ENCODE measurements around the gene FBLN5.
A peak's percentile ranks its signal among the peaks of the same experiment; 100 is the strongest.

The FBLN5 gene

DNA sequence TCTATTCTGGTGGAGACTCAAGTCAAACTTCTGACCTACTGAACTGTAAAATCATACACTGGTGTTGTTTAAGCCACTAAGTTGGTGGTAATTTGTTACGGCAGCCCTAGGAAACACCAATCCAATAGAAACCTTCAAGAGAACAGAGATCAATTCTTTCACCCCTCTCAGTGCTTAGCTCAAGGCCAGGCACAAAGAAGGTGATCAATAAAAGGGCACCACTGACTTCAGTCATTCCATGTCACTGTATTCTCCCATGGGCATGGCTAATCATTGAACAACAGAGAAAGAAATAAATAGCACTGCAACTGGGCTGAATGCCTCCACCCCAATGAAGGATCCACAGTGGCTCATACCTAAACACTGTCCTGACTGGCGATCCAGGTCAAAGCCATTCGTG, 7.3 kb downstream of the FBLN5 start:
- no peak overlapping the region for H4K8ac ChIP-seq (ENCODE audit: low read depth, low read length)
- no peak overlapping the region for H2BK12ac ChIP-seq (ENCODE audit: low read length)
- no peak overlapping the region for H3K4me2 ChIP-seq (ENCODE audit: insufficient read depth, low read length, poor library complexity, severe bottlenecking)
- no peak overlapping the region for H3K14ac ChIP-seq (ENCODE audit: low read length)
- no peak overlapping the region for H2BK120ac ChIP-seq (ENCODE audit: low read depth, low read length)
- WGBS, 2 donors (ENCODE audit: extremely low coverage in 2 of 2, insufficient read length in 2 of 2, insufficient replicate concordance in 1 of 2) = no CpG with 5 or more reads among the region's 3 CpGs
- no peak overlapping the region for H3K18ac ChIP-seq (ENCODE audit: low read length)
- no peak overlapping the region for H2AFZ ChIP-seq (ENCODE audit: low read length)
- H3K27me3 ChIP-seq (ENCODE audit: control insufficient read depth in 3 of 3, insufficient read depth in 3 of 3, low read depth in 1 of 3, low read length in 3 of 3) = peaks cover 0 to 10% (median 0%) of the 10 kb centered on the region in 3 experiments
- H3K4me1 ChIP-seq (ENCODE audit: control insufficient read depth in 2 of 2, insufficient read depth in 1 of 2, low read depth in 1 of 2, low read length in 2 of 2) = no peaks in the 10 kb centered on the region
- H2AK5ac ChIP-seq (ENCODE audit: low read depth, low read length) = no peak overlapping the region
- H3K4ac ChIP-seq (ENCODE audit: low read length) = no peak overlapping the region
- peak overlapping the region in 1 of 2 donors; percentile 56 for H3K4me3 ChIP-seq (ENCODE audit: low read length in 2 of 2)
- no peaks in the 10 kb centered on the region for H3K36me3 ChIP-seq (replicated peaks in 1 of 2; ENCODE audit: control insufficient read depth in 2 of 2, insufficient read depth in 2 of 2, low read length in 2 of 2)
- H4K91ac ChIP-seq (ENCODE audit: low read depth, low read length, poor library complexity) = no peak overlapping the region
- no peak overlapping the region for H3K23ac ChIP-seq (ENCODE audit: low read depth, low read length, poor library complexity)
- no peak overlapping the region for H3K27ac ChIP-seq (replicated peaks; ENCODE audit: low read length)
- H2BK5ac ChIP-seq (ENCODE audit: low read length) = no peak overlapping the region
- H2BK15ac ChIP-seq (ENCODE audit: low read length) = no peak overlapping the region
- no peaks in the 10 kb centered on the region for H3K79me1 ChIP-seq (ENCODE audit: low read depth, low read length)
- H3K9ac ChIP-seq (ENCODE audit: low read depth, low read length, poor library complexity) = no peak overlapping the region
- peaks cover 0 to 3% of the 10 kb centered on the region in 2 donors for H3K9me3 ChIP-seq (replicated peaks in 1 of 2; ENCODE audit: control insufficient read depth in 2 of 2, insufficient read depth in 1 of 2, low read depth in 1 of 2, low read length in 2 of 2)
- DNase-seq (ENCODE audit: low spot score) = no peak

DNA sequence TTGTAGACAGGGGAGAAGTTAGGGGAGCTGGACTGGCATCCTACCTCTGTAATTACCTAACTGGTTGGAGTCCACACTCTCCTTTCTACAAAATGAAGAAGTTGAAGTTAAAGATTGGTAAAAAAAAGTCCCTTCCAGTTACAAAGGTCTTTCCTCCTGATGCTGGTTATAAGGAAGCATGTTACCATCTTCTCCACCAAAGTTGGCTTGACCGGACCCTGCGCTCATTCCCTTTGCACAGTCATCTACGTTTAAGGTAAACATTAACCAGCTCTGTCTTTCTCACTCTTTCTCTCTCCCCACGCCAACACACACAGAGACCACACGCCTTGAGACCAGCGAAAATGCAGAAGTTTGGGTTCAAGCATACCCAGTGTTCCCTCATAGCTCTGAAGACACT, 11.9 kb downstream of the FBLN5 start:
- no peaks in the 10 kb centered on the region for H3K4me1 ChIP-seq (ENCODE audit: control insufficient read depth in 2 of 2, insufficient read depth in 1 of 2, low read depth in 1 of 2, low read length in 2 of 2)
- no peak overlapping the region for H3K9ac ChIP-seq (ENCODE audit: low read depth, low read length, poor library complexity)
- H3K9me3 ChIP-seq (replicated peaks in 1 of 2; ENCODE audit: control insufficient read depth in 2 of 2, insufficient read depth in 1 of 2, low read depth in 1 of 2, low read length in 2 of 2) = peaks cover 0 to 3% of the 10 kb centered on the region in 2 donors
- H3K27ac ChIP-seq (replicated peaks; ENCODE audit: low read length) = no peak overlapping the region
- no peaks in the 10 kb centered on the region for H3K79me1 ChIP-seq (ENCODE audit: low read depth, low read length)
- H2AFZ ChIP-seq (ENCODE audit: low read length) = no peak overlapping the region
- no CpG with 5 or more reads among the region's 6 CpGs for WGBS, 2 donors (ENCODE audit: extremely low coverage in 2 of 2, insufficient read length in 2 of 2, insufficient replicate concordance in 1 of 2)
- H2BK120ac ChIP-seq (ENCODE audit: low read depth, low read length) = no peak overlapping the region
- no peak overlapping the region for H4K8ac ChIP-seq (ENCODE audit: low read depth, low read length)
- no peak overlapping the region for H3K18ac ChIP-seq (ENCODE audit: low read length)
- H3K14ac ChIP-seq (ENCODE audit: low read length) = no peak overlapping the region
- H3K36me3 ChIP-seq (replicated peaks in 1 of 2; ENCODE audit: control insufficient read depth in 2 of 2, insufficient read depth in 2 of 2, low read length in 2 of 2) = no peaks in the 10 kb centered on the region
- no peak overlapping the region for H3K4me2 ChIP-seq (ENCODE audit: insufficient read depth, low read length, poor library complexity, severe bottlenecking)
- no peak overlapping the region for H2AK5ac ChIP-seq (ENCODE audit: low read depth, low read length)
- H3K27me3 ChIP-seq (ENCODE audit: control insufficient read depth in 3 of 3, insufficient read depth in 3 of 3, low read depth in 1 of 3, low read length in 3 of 3) = peaks cover 0 to 15% (median 0%) of the 10 kb centered on the region in 3 experiments
- H3K4me3 ChIP-seq (ENCODE audit: low read length in 2 of 2) = no peak overlapping the region
- H2BK5ac ChIP-seq (ENCODE audit: low read length) = no peak overlapping the region
- H4K91ac ChIP-seq (ENCODE audit: low read depth, low read length, poor library complexity) = no peak overlapping the region
- H2BK15ac ChIP-seq (ENCODE audit: low read length) = no peak overlapping the region
- DNase-seq (ENCODE audit: low spot score) = no peak
- no peak overlapping the region for H3K23ac ChIP-seq (ENCODE audit: low read depth, low read length, poor library complexity)
- no peak overlapping the region for H2BK12ac ChIP-seq (ENCODE audit: low read length)
- no peak overlapping the region for H3K4ac ChIP-seq (ENCODE audit: low read length)

DNA sequence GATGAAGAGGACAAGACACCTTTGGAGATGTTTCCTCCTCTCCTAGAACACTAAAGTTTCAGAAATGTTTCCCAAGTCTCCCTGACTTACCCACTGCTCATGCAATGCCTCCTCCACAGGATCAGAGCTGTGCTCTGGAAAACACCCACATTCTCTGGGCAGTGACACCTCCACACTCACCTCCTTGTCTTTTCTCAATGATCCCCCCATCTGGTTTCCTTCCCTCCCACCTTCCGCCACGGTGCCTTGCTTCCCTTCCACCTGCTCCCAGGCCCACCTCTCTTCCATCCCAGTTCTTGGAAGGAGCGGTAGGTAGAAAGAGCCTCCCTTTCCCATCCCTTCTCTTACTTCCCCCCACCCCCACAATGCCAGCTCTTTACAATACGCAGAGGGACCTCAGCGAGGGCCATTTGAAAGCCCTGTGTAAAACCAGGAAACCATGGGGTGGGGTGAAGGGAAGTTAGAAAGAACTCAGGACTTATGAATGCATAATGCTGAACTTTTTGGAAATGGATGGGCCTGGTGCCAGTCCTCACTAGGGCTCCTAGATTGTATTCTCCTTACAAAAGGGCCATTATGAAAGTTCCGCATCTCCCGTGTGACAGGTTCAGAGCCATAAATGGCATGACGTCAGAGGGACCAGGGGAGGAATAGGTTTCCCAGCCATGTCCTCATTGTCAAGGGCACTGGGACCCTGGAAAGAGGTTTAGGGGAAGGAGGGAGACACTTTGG, 12.8 kb downstream of the FBLN5 start:
- H4K91ac ChIP-seq (ENCODE audit: low read depth, low read length, poor library complexity) = no peak overlapping the region
- no peaks in the 10 kb centered on the region for H3K36me3 ChIP-seq (replicated peaks in 1 of 2; ENCODE audit: control insufficient read depth in 2 of 2, insufficient read depth in 2 of 2, low read length in 2 of 2)
- no peak overlapping the region for H4K8ac ChIP-seq (ENCODE audit: low read depth, low read length)
- no peaks in the 10 kb centered on the region for H3K79me1 ChIP-seq (ENCODE audit: low read depth, low read length)
- H3K9me3 ChIP-seq (replicated peaks in 1 of 2; ENCODE audit: control insufficient read depth in 2 of 2, insufficient read depth in 1 of 2, low read depth in 1 of 2, low read length in 2 of 2) = no peaks in the 10 kb centered on the region
- H3K4ac ChIP-seq (ENCODE audit: low read length) = no peak overlapping the region
- no peaks in the 10 kb centered on the region for H3K4me1 ChIP-seq (ENCODE audit: control insufficient read depth in 2 of 2, insufficient read depth in 1 of 2, low read depth in 1 of 2, low read length in 2 of 2)
- H2AK5ac ChIP-seq (ENCODE audit: low read depth, low read length) = no peak overlapping the region
- H2BK12ac ChIP-seq (ENCODE audit: low read length) = no peak overlapping the region
- no peak for DNase-seq (ENCODE audit: low spot score)
- WGBS, 2 donors (ENCODE audit: extremely low coverage in 2 of 2, insufficient read length in 2 of 2, insufficient replicate concordance in 1 of 2) = no CpG with 5 or more reads among the region's 8 CpGs
- H2BK15ac ChIP-seq (ENCODE audit: low read length) = no peak overlapping the region
- no peak overlapping the region for H3K9ac ChIP-seq (ENCODE audit: low read depth, low read length, poor library complexity)
- H3K27me3 ChIP-seq (ENCODE audit: control insufficient read depth in 3 of 3, insufficient read depth in 3 of 3, low read depth in 1 of 3, low read length in 3 of 3) = peaks cover 0 to 12% (median 0%) of the 10 kb centered on the region in 3 experiments
- no peak overlapping the region for H2AFZ ChIP-seq (ENCODE audit: low read length)
- H3K18ac ChIP-seq (ENCODE audit: low read length) = peak overlapping the region; percentile 46
- H3K4me3 ChIP-seq (ENCODE audit: low read length in 2 of 2) = no peak overlapping the region
- H3K27ac ChIP-seq (replicated peaks; ENCODE audit: low read length) = no peak overlapping the region
- H2BK120ac ChIP-seq (ENCODE audit: low read depth, low read length) = no peak overlapping the region
- H3K14ac ChIP-seq (ENCODE audit: low read length) = no peak overlapping the region
- H2BK5ac ChIP-seq (ENCODE audit: low read length) = no peak overlapping the region
- no peak overlapping the region for H3K23ac ChIP-seq (ENCODE audit: low read depth, low read length, poor library complexity)
- H3K4me2 ChIP-seq (ENCODE audit: insufficient read depth, low read length, poor library complexity, severe bottlenecking) = no peak overlapping the region

DNA sequence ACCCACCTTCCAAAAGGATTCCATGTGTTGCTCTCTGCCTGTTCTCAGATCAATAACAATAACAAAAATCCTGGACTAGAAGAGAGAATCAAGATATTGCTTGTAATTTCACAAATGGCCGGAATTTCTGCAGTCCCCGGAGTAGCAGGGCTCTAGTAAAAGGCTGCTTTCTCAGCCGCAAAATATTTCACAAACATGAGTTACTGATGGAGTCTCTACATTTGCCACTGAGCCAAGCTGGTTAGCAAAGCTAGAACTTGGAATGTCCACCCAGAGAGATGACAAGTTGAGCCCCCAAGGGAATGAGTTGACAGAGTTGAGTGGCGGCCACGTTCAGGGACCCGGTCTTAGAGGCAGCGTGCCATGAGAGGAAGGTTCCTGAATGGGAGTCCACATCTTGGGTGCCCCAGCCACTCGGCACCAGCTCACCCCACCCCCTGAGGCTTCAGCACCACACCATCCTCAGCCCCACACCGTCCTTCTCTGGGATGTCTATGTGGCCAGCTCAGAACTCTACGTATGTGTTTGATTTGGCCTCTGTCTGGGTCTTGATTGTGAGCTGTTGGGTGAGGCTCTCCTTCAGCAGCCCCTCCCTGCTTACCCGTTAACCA, 15.9 kb downstream of the FBLN5 start:
- Histone ChIP-seq H3K9ac (ENCODE audit: low read depth, low read length, poor library complexity) (no peak overlapping the region), H2AFZ (ENCODE audit: low read length) (no peak overlapping the region), H2BK5ac (ENCODE audit: low read length) (no peak overlapping the region), H2AK5ac (ENCODE audit: low read depth, low read length) (no peak overlapping the region), H2BK12ac (ENCODE audit: low read length) (no peak overlapping the region), H3K14ac (ENCODE audit: low read length) (no peak overlapping the region), H3K27ac (replicated peaks; ENCODE audit: low read length) (no peak overlapping the region), H3K4ac (ENCODE audit: low read length) (no peak overlapping the region), H3K9me3 (replicated peaks in 1 of 2; ENCODE audit: control insufficient read depth in 2 of 2, insufficient read depth in 1 of 2, low read depth in 1 of 2, low read length in 2 of 2) (no peaks in the 10 kb centered on the region), H3K79me1 (ENCODE audit: low read depth, low read length) (no peaks in the 10 kb centered on the region), H3K4me2 (ENCODE audit: insufficient read depth, low read length, poor library complexity, severe bottlenecking) (no peak overlapping the region), H3K36me3 (replicated peaks in 1 of 2; ENCODE audit: control insufficient read depth in 2 of 2, insufficient read depth in 2 of 2, low read length in 2 of 2) (no peaks in the 10 kb centered on the region), H3K23ac (ENCODE audit: low read depth, low read length, poor library complexity) (peak overlapping the region; percentile 16), H2BK15ac (ENCODE audit: low read length) (no peak overlapping the region), H4K8ac (ENCODE audit: low read depth, low read length) (no peak overlapping the region), H3K4me1 (ENCODE audit: control insufficient read depth in 2 of 2, insufficient read depth in 1 of 2, low read depth in 1 of 2, low read length in 2 of 2) (no peaks in the 10 kb centered on the region), H3K18ac (ENCODE audit: low read length) (no peak overlapping the region), H3K27me3 (ENCODE audit: control insufficient read depth in 3 of 3, insufficient read depth in 3 of 3, low read depth in 1 of 3, low read length in 3 of 3) (peaks cover 0 to 17% (median 0%) of the 10 kb centered on the region in 3 experiments), H2BK120ac (ENCODE audit: low read depth, low read length) (no peak overlapping the region), H4K91ac (ENCODE audit: low read depth, low read length, poor library complexity) (no peak overlapping the region), H3K4me3 (ENCODE audit: low read length in 2 of 2) (no peak overlapping the region)
- WGBS, 2 donors (ENCODE audit: extremely low coverage in 2 of 2, insufficient read length in 2 of 2, insufficient replicate concordance in 1 of 2) = no CpG with 5 or more reads among the region's 11 CpGs
- no peak for DNase-seq (ENCODE audit: low spot score)

All from neuronal stem cell (in vitro differentiated cells).